Measurements from ENCODE around the gene ZFYVE16.
"Not testable (repeated sequence)": the region's sequence is repeated elsewhere in the genome, so short reads cannot be mapped to it uniquely, and the experiment has no call there.

ZFYVE16 gene

GRCh38 chr5:80487829-80488721 lies 80.2 kb downstream of the ZFYVE16 start, which contains the start of gene FAM151B:
Gene FAM151B (plus strand): TSS chr5:80488100. CDS start chr5:80488124, 24 bp downstream.
- peak; percentile 45 for DNase-seq (ENCODE audit: low read depth)

- DNase-seq (ENCODE audit: low read depth) = no peak
Measured at GRCh38 chr5:80491296-80491695, 83.4 kb downstream of the ZFYVE16 start.

GRCh38 chr5:80492741-80493140 lies 84.9 kb downstream of the ZFYVE16 start:
- no peak for DNase-seq (ENCODE audit: low read depth)

- DNase-seq (ENCODE audit: low read depth) = not testable (repeated sequence)
Measured at GRCh38 chr5:80493443-80493842, 85.6 kb downstream of the ZFYVE16 start.

- no peak for DNase-seq (ENCODE audit: low read depth)
Measured at GRCh38 chr5:80495891-80496290, 88.0 kb downstream of the ZFYVE16 start.

- DNase-seq (ENCODE audit: low read depth) = no peak
Measured at GRCh38 chr5:80502800-80503199, 94.9 kb downstream of the ZFYVE16 start.

GRCh38 chr5:80503641-80504040 lies 95.8 kb downstream of the ZFYVE16 start:
- DNase-seq (ENCODE audit: low read depth) = no peak

- DNase-seq (ENCODE audit: low read depth) = no peak
Measured at GRCh38 chr5:80504833-80505232, 97.0 kb downstream of the ZFYVE16 start.

GRCh38 chr5:80507663-80508062 lies 99.8 kb downstream of the ZFYVE16 start:
- DNase-seq (ENCODE audit: low read depth) = no peak

- DNase-seq (ENCODE audit: low read depth) = no peak
Measured at GRCh38 chr5:80508844-80509243, 101.0 kb downstream of the ZFYVE16 start.

- no peak for DNase-seq (ENCODE audit: low read depth)
Measured at GRCh38 chr5:80509362-80509761, 101.5 kb downstream of the ZFYVE16 start.

GRCh38 chr5:80516826-80517225 lies 109.0 kb downstream of the ZFYVE16 start:
- peak; percentile 2 for DNase-seq (ENCODE audit: low read depth)
